Measurements from ENCODE around the gene GATM. TPM values are rescaled to one million over a fixed set of nuclear protein-coding genes. Genes with fewer than 3 reads are reported as not detected.

Gene GATM
- total and polyA plus RNA-seq, 2 of the 8 experiments (the other 6 are each of a cell fraction or from before 2014, with no cell fraction given) = 10.2 to 15.1 TPM

GRCh38 chr15:45320581-45321205, 57.7 kb downstream of the GATM start (continued):
- TF ChIP-seq CHD7 (IDR thresholded peaks at IDR 0.05; ENCODE audit: insufficient replicate concordance, low read length) = no peak
- TF ChIP-seq EGR1 (IDR thresholded peaks at IDR 0.05; ENCODE audit: borderline replicate concordance, low read depth, low read length) = no peak
- no peak for TF ChIP-seq TAF7 (optimal IDR thresholded peaks at IDR 0.05; ENCODE audit: borderline replicate concordance, low read depth, low read length)
- no peak for TF ChIP-seq USF2 (IDR thresholded peaks at IDR 0.05; ENCODE audit: low read length)
- no peak for TF ChIP-seq TAF1 (IDR thresholded peaks at IDR 0.05; ENCODE audit: low read depth, low read length)
- no peak for TF ChIP-seq POU5F1 (IDR thresholded peaks at IDR 0.05; ENCODE audit: low read depth, low read length)

All from H1 (cell line).